Left kidney (tissue), 2 donors: ENCODE results near the gene LOXL1. TPM values are rescaled to one million over a fixed set of nuclear protein-coding genes. Genes with fewer than 3 reads are reported as not detected.

Source experiments
- DNase-seq: peaks from one replicate; pipeline ENCODE4 v3.0.0-alpha.2; 2013
- polyA plus RNA-seq: library from polyadenylated mRNA; unstranded; fragments of 120-200 nt; gene quantifications from one replicate; pipeline ENCODE4 v1.2.1, GENCODE V29; 2013; ENCODE audit not compliant: insufficient read length

The LOXL1 gene
- polyA plus RNA-seq, 1 donor: 70.4 TPM

DNA sequence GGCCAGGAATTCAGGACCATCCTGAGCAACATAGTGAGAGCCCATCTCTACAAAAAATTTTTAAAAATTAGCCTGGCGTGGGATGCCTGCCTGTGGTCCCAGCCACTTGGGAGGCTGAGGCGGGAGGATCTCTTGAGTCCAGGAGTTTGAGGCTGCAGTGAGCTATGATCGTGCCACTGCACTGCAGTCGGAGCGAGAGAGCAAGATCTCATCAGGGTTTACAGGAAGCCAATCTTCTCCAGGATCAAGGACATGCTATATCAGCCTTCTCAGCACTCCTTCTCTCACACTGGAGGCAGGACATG is 66.3 kb downstream of the LOXL1 start:
- DNase-seq: no peak

DNA sequence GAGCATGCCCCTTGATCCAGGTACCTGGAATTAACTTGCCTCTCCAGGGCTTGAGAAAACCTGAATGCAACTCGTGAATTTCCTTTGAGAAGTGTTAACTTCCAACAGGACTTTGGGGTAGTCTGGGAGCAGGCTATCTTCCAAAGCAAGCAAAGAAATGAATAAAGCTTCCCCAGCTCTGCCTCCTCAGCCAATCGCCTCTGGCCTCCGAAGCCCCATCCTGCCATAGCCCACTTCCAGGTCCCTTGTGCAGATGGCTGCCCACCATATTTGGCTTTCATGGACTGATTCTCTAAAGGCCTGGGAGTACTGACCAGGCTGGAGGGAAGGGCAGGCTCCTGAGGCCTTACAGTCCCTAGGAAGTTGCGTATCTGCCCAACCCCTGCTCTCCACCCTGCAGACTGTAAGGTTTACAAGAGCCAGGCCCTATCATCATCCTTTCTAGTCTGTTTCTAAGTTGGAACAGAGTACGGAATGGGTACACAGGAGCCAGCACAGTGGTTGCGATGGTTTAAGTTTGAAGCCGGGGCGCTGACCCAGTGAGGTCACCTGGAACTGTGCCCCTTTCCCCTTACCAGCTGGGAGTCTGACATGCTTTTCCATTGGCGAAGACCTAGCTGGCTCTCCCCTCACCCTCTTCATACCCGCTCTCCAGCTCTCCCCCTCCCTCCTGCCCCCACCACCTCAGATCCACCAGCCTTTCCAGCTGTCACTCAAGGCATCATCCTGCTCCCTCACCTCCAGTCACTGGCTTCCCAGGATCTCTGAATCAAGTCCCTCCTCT is 67.1 kb downstream of the LOXL1 start:
- no peak for DNase-seq

GRCh38 chr15:73994413-73994883 is 68.2 kb downstream of the LOXL1 start, which contains the start of gene PML:
TSS of gene PML (plus strand) at chr15:73994716. CDS start at chr15:73994813, 97 bp downstream.
- DNase-seq: peak; percentile 96

DNA sequence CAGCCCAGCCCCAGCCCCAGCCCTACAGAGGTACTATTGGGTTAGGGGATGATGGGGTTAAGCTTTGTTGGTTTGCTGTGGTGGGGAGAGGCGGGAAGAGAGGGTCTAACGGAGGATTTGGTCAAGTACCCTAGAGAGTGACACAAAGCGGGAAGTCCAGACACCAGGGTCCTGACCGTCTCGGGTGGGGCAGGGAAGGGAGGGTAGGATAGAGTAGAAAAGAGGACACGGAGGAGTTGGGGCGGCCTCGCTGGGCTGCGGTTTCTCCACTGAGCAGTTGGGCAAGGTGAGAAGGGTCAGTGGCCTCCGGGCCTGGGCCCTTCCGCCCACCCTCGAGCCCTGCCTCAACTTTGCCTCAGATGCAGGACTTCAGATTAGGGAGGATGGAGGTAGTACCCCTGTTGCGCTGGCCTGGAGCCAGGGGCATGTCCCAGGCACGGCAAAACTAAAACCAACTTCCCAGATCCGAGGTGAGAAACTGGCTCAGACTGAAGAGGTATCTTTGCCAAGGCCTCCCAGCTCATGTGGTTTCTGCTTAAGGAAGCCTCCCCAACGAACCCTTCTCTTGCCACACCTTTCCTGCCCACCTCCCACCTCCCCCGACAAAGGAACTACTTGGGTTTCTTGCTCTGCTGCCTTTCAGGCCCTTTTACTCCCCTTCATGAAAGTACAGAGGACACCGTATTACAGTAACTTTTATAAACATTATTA is 68.8 kb downstream of the LOXL1 start:
- DNase-seq: no peak

- DNase-seq: no peak
Measured at GRCh38 chr15:73996267-73996666, 70.0 kb downstream of the LOXL1 start.

DNA sequence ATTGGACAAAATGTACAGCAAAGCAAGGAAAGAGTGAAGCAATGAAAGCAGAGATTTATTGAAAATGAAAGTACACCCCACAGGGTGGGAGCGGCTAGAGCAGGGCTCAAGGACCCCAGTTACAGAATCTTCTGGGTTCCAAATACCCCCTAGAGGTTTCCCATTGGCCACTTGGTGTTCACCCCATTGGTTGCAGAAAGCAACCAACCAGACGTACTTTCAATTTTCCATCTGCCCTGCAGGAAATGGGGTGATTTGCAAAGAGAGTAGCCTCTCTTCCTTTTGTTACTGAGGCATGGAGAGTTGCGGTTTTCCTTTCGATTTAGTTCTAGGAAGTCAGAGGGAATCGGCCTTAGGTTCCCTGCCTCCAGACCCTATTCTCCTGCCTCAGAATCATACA is 70.7 kb downstream of the LOXL1 start:
- DNase-seq: no peak

- DNase-seq: no peak
Measured at GRCh38 chr15:73997986-73998385, 71.7 kb downstream of the LOXL1 start.

Other genes starting within 250 kb of the LOXL1 start
- gene CD276, start 242.1 kb upstream of the LOXL1 start, polyA plus RNA-seq: 152 TPM
- 12.6 TPM for gene INSYN1, start 173.1 kb upstream of the LOXL1 start, polyA plus RNA-seq
- gene TBC1D21, start 52.9 kb upstream of the LOXL1 start, polyA plus RNA-seq: not detected
- gene STOML1, start 65.8 kb downstream of the LOXL1 start, polyA plus RNA-seq: 10.3 TPM
- gene PML, start 68.3 kb downstream of the LOXL1 start, polyA plus RNA-seq: 31.8 TPM
- gene GOLGA6A, start 156.1 kb downstream of the LOXL1 start, polyA plus RNA-seq: 0.27 TPM
- gene ISLR2, start 204.1 kb downstream of the LOXL1 start, polyA plus RNA-seq: 0.93 TPM
- 43.2 TPM for gene ISLR, start 247.2 kb downstream of the LOXL1 start, polyA plus RNA-seq